ENCODE measurements around the gene C3orf85.

C3orf85 gene

GRCh38 chr3:109165905-109166304 lies 29.4 kb downstream of the C3orf85 start:
- no peak overlapping the region for H3K27ac ChIP-seq (ENCODE audit: extremely low read depth, low read depth, low read length)
- H3K9me3 ChIP-seq (ENCODE audit: control insufficient read depth, insufficient read depth, low read depth, low read length): no peaks in the 10 kb centered on the region
- POLR2A ChIA-PET: no interaction called here
- H3K36me3 ChIP-seq (ENCODE audit: control insufficient read depth in 2 of 2, insufficient read depth in 1 of 2, low read length in 2 of 2): no peaks in the 10 kb centered on the region
- CTCF ChIA-PET: no interaction called here
- TF ChIP-seq ZNF521 (tag by site-specific recombination; IDR thresholded peaks at IDR 0.05): no peak
- TF ChIP-seq ZNF624 (tag by site-specific recombination; IDR thresholded peaks at IDR 0.05): no peak
- TF ChIP-seq KLF17 (tag by site-specific recombination; IDR thresholded peaks at IDR 0.05): no peak
- no peak for TF ChIP-seq ZNF133 (tag by site-specific recombination; IDR thresholded peaks at IDR 0.05)
- TF ChIP-seq ZNF10 (tag by site-specific recombination; IDR thresholded peaks at IDR 0.05): no peak
- no peak for TF ChIP-seq ZNF37A (tag by site-specific recombination; IDR thresholded peaks at IDR 0.05)
- no peak for TF ChIP-seq ZNF302 (tag by site-specific recombination; IDR thresholded peaks at IDR 0.05; ENCODE audit: low read depth)
- TF ChIP-seq INSM2 (tag by site-specific recombination; IDR thresholded peaks at IDR 0.05): no peak
- TF ChIP-seq ZBTB6 (tag by site-specific recombination; IDR thresholded peaks at IDR 0.05): no peak
- TF ChIP-seq ZNF391 (tag by site-specific recombination; IDR thresholded peaks at IDR 0.05; ENCODE audit: borderline replicate concordance, low read depth): no peak
- no peak for TF ChIP-seq ZNF626 (tag by site-specific recombination; IDR thresholded peaks at IDR 0.05)
- no peak for TF ChIP-seq GLI4 (tag by site-specific recombination; IDR thresholded peaks at IDR 0.05)
- TF ChIP-seq ZNF140 (tag by site-specific recombination; IDR thresholded peaks at IDR 0.05): no peak
- TF ChIP-seq ZBTB20 (tag by site-specific recombination; IDR thresholded peaks at IDR 0.05): no peak
- no peak for TF ChIP-seq ZNF19 (tag by site-specific recombination; IDR thresholded peaks at IDR 0.05; ENCODE audit: low read depth)
- no peak for TF ChIP-seq ZNF26 (tag by site-specific recombination; IDR thresholded peaks at IDR 0.05)
- no peak for TF ChIP-seq ZNF341 (tag by site-specific recombination; IDR thresholded peaks at IDR 0.05; ENCODE audit: low read depth)
- TF ChIP-seq YY1 (tag by site-specific recombination; IDR thresholded peaks at IDR 0.05): no peak
- TF ChIP-seq OSR2 (tag by site-specific recombination; IDR thresholded peaks at IDR 0.05): no peak
- H3K4me1 ChIP-seq (ENCODE audit: control insufficient read depth, insufficient read depth, low read length): no peaks in the 10 kb centered on the region
- H3K4me3 ChIP-seq (ENCODE audit: low read depth, low read length): no peak overlapping the region

GRCh38 chr3:109171479-109171878 lies 35.0 kb downstream of the C3orf85 start:
- Histone ChIP-seq H3K4me3 (ENCODE audit: low read depth, low read length) (no peak overlapping the region), H3K36me3 (ENCODE audit: control insufficient read depth in 2 of 2, insufficient read depth in 1 of 2, low read length in 2 of 2) (no peaks in the 10 kb centered on the region), H3K27ac (ENCODE audit: extremely low read depth, low read depth, low read length) (no peak overlapping the region), H3K4me1 (ENCODE audit: control insufficient read depth, insufficient read depth, low read length) (no peaks in the 10 kb centered on the region), H3K9me3 (ENCODE audit: control insufficient read depth, insufficient read depth, low read depth, low read length) (no peaks in the 10 kb centered on the region)
- CTCF ChIA-PET: no interaction called here
- TF ChIP-seq ZNF600 (tag by site-specific recombination; IDR thresholded peaks at IDR 0.05) (no peak), WT1 (tag by site-specific recombination; IDR thresholded peaks at IDR 0.05) (no peak), GFI1B (tag by site-specific recombination; IDR thresholded peaks at IDR 0.05) (no peak)
- POLR2A ChIA-PET: no interaction called here
